HG03442 (cell line): ENCODE measurements around the gene CYBRD1.
"Not testable (repeated sequence)": the region's sequence is repeated elsewhere in the genome, so short reads cannot be mapped to it uniquely, and the experiment has no call there.

Source experiments
- ATAC-seq: cut with Tn5 transposase; IDR thresholded peaks from one replicate; pipeline ENCODE4 v1.9.1; 2021; ENCODE audit warnings: mild to moderate bottlenecking, moderate library complexity; ENCODE audit not compliant: unreplicated experiment

The CYBRD1 gene

GRCh38 chr2:171515672-171516298 is 6.5 kb upstream of the CYBRD1 start:
- ATAC-seq, result no peak

GRCh38 chr2:171516793-171517192 is 5.5 kb upstream of the CYBRD1 start:
- no peak for ATAC-seq

- ATAC-seq, result no peak
Observed at GRCh38 chr2:171520471-171520870, 1.8 kb upstream of the CYBRD1 start.

GRCh38 chr2:171521361-171522051 is 768 bp upstream of the CYBRD1 start:
- no peak for ATAC-seq

GRCh38 chr2:171522788-171523087 is 464 bp downstream of the CYBRD1 start:
- ATAC-seq, result peak; percentile 14

GRCh38 chr2:171523088-171524017 is 1.1 kb downstream of the CYBRD1 start:
- peak; percentile 35 for ATAC-seq

- no peak for ATAC-seq
Observed at GRCh38 chr2:171524018-171524401, 1.7 kb downstream of the CYBRD1 start.

GRCh38 chr2:171529914-171530313 is 7.6 kb downstream of the CYBRD1 start:
- ATAC-seq, result no peak

GRCh38 chr2:171530378-171530777 is 8.1 kb downstream of the CYBRD1 start:
- no peak for ATAC-seq

GRCh38 chr2:171530859-171531258 is 8.6 kb downstream of the CYBRD1 start:
- ATAC-seq, result not testable (repeated sequence)

GRCh38 chr2:171531291-171531690 is 9.0 kb downstream of the CYBRD1 start:
- no peak for ATAC-seq

GRCh38 chr2:171531836-171532450 is 9.7 kb downstream of the CYBRD1 start:
- no peak for ATAC-seq

GRCh38 chr2:171533331-171533730 is 11.1 kb downstream of the CYBRD1 start:
- ATAC-seq, result no peak

- ATAC-seq, result not testable (repeated sequence)
Observed at GRCh38 chr2:171535528-171535927, 13.3 kb downstream of the CYBRD1 start.

GRCh38 chr2:171540437-171540836 is 18.2 kb downstream of the CYBRD1 start:
- peak; percentile 72 for ATAC-seq

GRCh38 chr2:171541202-171541887 is 19.1 kb downstream of the CYBRD1 start:
- ATAC-seq, result no peak

GRCh38 chr2:171545086-171545485 is 22.8 kb downstream of the CYBRD1 start:
- no peak for ATAC-seq

- no peak for ATAC-seq
Observed at GRCh38 chr2:171547256-171547655, 25.0 kb downstream of the CYBRD1 start.

- ATAC-seq, result no peak
Observed at GRCh38 chr2:171547720-171548119, 25.4 kb downstream of the CYBRD1 start.

- ATAC-seq, result no peak
Observed at GRCh38 chr2:171550613-171551012, 28.3 kb downstream of the CYBRD1 start.

- ATAC-seq, result no peak
Observed at GRCh38 chr2:171551836-171552235, 29.6 kb downstream of the CYBRD1 start.
